Neural cell (in vitro differentiated cells): Measurements from ENCODE around the gene SLC22A23. TPM values are rescaled to one million over a fixed set of nuclear protein-coding genes. Genes with fewer than 3 reads are reported as not detected.

Experiments
- H2AFZ ChIP-seq: fragments of 200-600, 300-800 bp; sonication (generic), shearing (Covaris generic); 2 replicates; pipeline ENCODE4 v1.6.0; 2014; ENCODE audit warnings: low read depth, mild to moderate bottlenecking, antibody characterized with exemption, low read length, moderate library complexity
- H3F3A ChIP-seq: fragments of 200-600 bp; shearing (Covaris generic); 2 replicates; pipeline ENCODE4 v1.6.1; 2016; ENCODE audit warnings: mild to moderate bottlenecking, moderate library complexity, mixed read lengths, antibody characterized with exemption, low read length; ENCODE audit not compliant: insufficient read depth, poor library complexity, severe bottlenecking
- H3K27ac ChIP-seq: fragments of 200-600, 300-800 bp; sonication (generic), shearing (Covaris generic); 2 replicates; pipeline ENCODE4 v1.5.1; 2014; ENCODE audit warnings: mild to moderate bottlenecking, low read length, moderate library complexity
- H3K27me3 ChIP-seq: fragments of 300-800, 200-600 bp; sonication (generic), shearing (Covaris generic); 2 replicates; pipeline ENCODE4 v1.6.0; 2014; ENCODE audit warnings: mild to moderate bottlenecking, low read depth, low read length, moderate library complexity; ENCODE audit not compliant: insufficient read depth
- H3K36me3 ChIP-seq: fragments of 300-800, 200-600 bp; sonication (generic), shearing (Covaris generic); 2 replicates; pipeline ENCODE4 v1.5.1; 2014; ENCODE audit warnings: mild to moderate bottlenecking, antibody characterized with exemption, low read length, moderate library complexity; ENCODE audit not compliant: insufficient read depth
- H3K4me2 ChIP-seq: fragments of 300-800, 200-600 bp; sonication (generic), shearing (Covaris generic); 2 replicates; pipeline ENCODE4 v1.6.0; 2014; ENCODE audit warnings: mild to moderate bottlenecking, low read length
- H3K4me3 ChIP-seq: fragments of 300-800, 200-600 bp; sonication (generic), shearing (Covaris generic); 2 replicates; pipeline ENCODE4 v1.5.1; 2014; ENCODE audit warnings: mild to moderate bottlenecking, low read length, moderate library complexity
- H3K79me2 ChIP-seq: fragments of 200-600 bp; shearing (Covaris generic); replicated peaks from 2 replicates; pipeline ENCODE4 v1.6.0; 2014; ENCODE audit warnings: mild to moderate bottlenecking, low read length, moderate library complexity; ENCODE audit not compliant: insufficient read depth
- H3K9ac ChIP-seq: fragments of 300-800, 200-600 bp; sonication (generic), shearing (Covaris generic); 2 replicates; pipeline ENCODE4 v1.6.1; 2016; ENCODE audit warnings: mild to moderate bottlenecking, low read length, mixed read lengths
- H3K9me2 ChIP-seq: fragments of 200-600 bp; shearing (Covaris generic); 2 replicates; pipeline ENCODE4 v1.6.1; 2016; ENCODE audit warnings: mild to moderate bottlenecking, low read length, mixed read lengths; ENCODE audit not compliant: insufficient read depth
- H3K9me3 ChIP-seq: fragments of 200-600, 300-800 bp; sonication (generic), shearing (Covaris generic); 2 replicates; pipeline ENCODE4 v1.6.1; 2016; ENCODE audit warnings: mild to moderate bottlenecking, mixed run types, low read length, moderate library complexity, mixed read lengths
- H4K20me1 ChIP-seq: fragments of 200-600 bp; shearing (Covaris generic); 2 replicates; pipeline ENCODE4 v1.6.1; 2016; ENCODE audit warnings: mild to moderate bottlenecking, mixed run types; ENCODE audit not compliant: insufficient read depth
- CTCF ChIP-seq: fragments of 450-650 bp; IDR thresholded peaks from 2 replicates; pipeline ENCODE4 v1.5.1; 2014; ENCODE audit warnings: antibody characterized with exemption, mild to moderate bottlenecking, moderate library complexity; ENCODE audit not compliant: poor library complexity, severe bottlenecking
- EP300 ChIP-seq: fragments of 450-650 bp; conservative IDR thresholded peaks from 2 replicates; pipeline ENCODE4 v1.6.1; 2014; ENCODE audit warnings: antibody characterized with exemption, mild to moderate bottlenecking, moderate library complexity; ENCODE audit not compliant: poor library complexity, severe bottlenecking
- EZH2 ChIP-seq: fragments of 200-600, 300-800 bp; shearing (Covaris generic), sonication (generic); IDR thresholded peaks from 2 replicates; pipeline ENCODE4 v1.6.1; 2014; ENCODE audit warnings: antibody characterized with exemption, low read length, borderline replicate concordance, mild to moderate bottlenecking; ENCODE audit not compliant: insufficient read depth, poor library complexity, severe bottlenecking
- MXI1 ChIP-seq: fragments of 450-650 bp; conservative IDR thresholded peaks from 2 replicates; pipeline ENCODE4 v1.6.1; 2014; ENCODE audit warnings: antibody characterized with exemption, mild to moderate bottlenecking; ENCODE audit not compliant: poor library complexity, severe bottlenecking
- POLR2AphosphoS5 ChIP-seq: IDR thresholded peaks from 2 replicates; pipeline ENCODE4 v1.6.1; 2012
- RAD21 ChIP-seq: fragments of 450-650 bp; conservative IDR thresholded peaks from 2 replicates; pipeline ENCODE4 v1.6.1; 2014; ENCODE audit warnings: antibody characterized with exemption, mild to moderate bottlenecking, moderate library complexity
- REST ChIP-seq: IDR thresholded peaks from 2 replicates; pipeline ENCODE4 v1.6.1; 2012; ENCODE audit warnings: borderline replicate concordance
- SMC3 ChIP-seq: fragments of 450-650 bp; conservative IDR thresholded peaks from 2 replicates; pipeline ENCODE4 v1.6.1; 2014; ENCODE audit warnings: antibody characterized with exemption, mild to moderate bottlenecking, moderate library complexity; ENCODE audit not compliant: poor library complexity
- TAF1 ChIP-seq: IDR thresholded peaks from 2 replicates; pipeline ENCODE4 v1.6.1; 2012; ENCODE audit warnings: low read depth
- polyA plus RNA-seq: library from polyadenylated mRNA; depleted of rRNA; stranded (reverse); fragments of >200 nt; gene quantifications from 2 replicates; pipeline ENCODE4 v1.2.3, GENCODE V29; 2014

Gene SLC22A23
- polyA plus RNA-seq, 1 donor from 2014 or later, result 8.8 TPM

GRCh38 chr6:3261518-3261820 lies 195.4 kb downstream of the SLC22A23 start:
- Histone ChIP-seq H3F3A (no peaks in the 10 kb centered on the region), H4K20me1 (no peaks in the 10 kb centered on the region), H3K9me2 (no peaks in the 10 kb centered on the region), H3K27me3 (no peaks in the 10 kb centered on the region), H3K4me2 (no peak overlapping the region), H3K27ac (no peak overlapping the region), H3K4me3 (peak overlapping the region; percentile 34), H2AFZ (no peak overlapping the region), H3K9ac (no peak overlapping the region), H3K79me2 (peaks cover 45% of the 10 kb centered on the region), H3K9me3 (no peaks in the 10 kb centered on the region), H3K36me3 (no peaks in the 10 kb centered on the region)
- TF ChIP-seq MXI1 (no peak), TAF1 (no peak), CTCF (no peak), POLR2AphosphoS5 (no peak)

- Histone ChIP-seq H3K36me3 (no peaks in the 10 kb centered on the region), H3K9me3 (no peaks in the 10 kb centered on the region), H3K9ac (no peak overlapping the region), H3K27me3 (no peaks in the 10 kb centered on the region), H3K27ac (no peak overlapping the region), H3K79me2 (peaks cover 47% of the 10 kb centered on the region), H3F3A (no peaks in the 10 kb centered on the region), H4K20me1 (no peaks in the 10 kb centered on the region), H3K9me2 (no peaks in the 10 kb centered on the region), H2AFZ (no peak overlapping the region), H3K4me2 (no peak overlapping the region), H3K4me3 (peak overlapping the region; percentile 34)
- TF ChIP-seq EZH2, result no peak
- no peak for TF ChIP-seq SMC3
- TF ChIP-seq POLR2AphosphoS5, result no peak
- TF ChIP-seq TAF1, result no peak
- TF ChIP-seq CTCF, result no peak
Observed at GRCh38 chr6:3260772-3261517, 195.9 kb downstream of the SLC22A23 start.

GRCh38 chr6:3260296-3260695 lies 196.6 kb downstream of the SLC22A23 start:
- no peaks in the 10 kb centered on the region for H4K20me1 ChIP-seq
- H3K9me3 ChIP-seq, result no peaks in the 10 kb centered on the region
- peaks cover 48% of the 10 kb centered on the region for H3K79me2 ChIP-seq
- H3F3A ChIP-seq, result no peaks in the 10 kb centered on the region
- TF ChIP-seq RAD21 (no peak), POLR2AphosphoS5 (no peak), CTCF (no peak), TAF1 (no peak), SMC3 (no peak), MXI1 (no peak), EZH2 (no peak), REST (no peak), EP300 (no peak)
- H3K4me2 ChIP-seq, result no peak overlapping the region
- no peaks in the 10 kb centered on the region for H3K9me2 ChIP-seq
- no peak overlapping the region for H2AFZ ChIP-seq
- H3K27ac ChIP-seq, result no peak overlapping the region
- peak overlapping the region; percentile 34 for H3K4me3 ChIP-seq
- no peaks in the 10 kb centered on the region for H3K27me3 ChIP-seq
- H3K9ac ChIP-seq, result no peak overlapping the region
- H3K36me3 ChIP-seq, result no peaks in the 10 kb centered on the region
